Endothelial cell of umbilical vein (primary cell): Measurements from ENCODE around the gene IL1R2. TPM values are rescaled to one million over a fixed set of nuclear protein-coding genes. Genes with fewer than 3 reads are reported as not detected.

Source experiments
- BruUV-seq: library from RNA; stranded (reverse); fragments of 400-500 nt; replicated peaks from 2 replicates; lab custom pipeline; 2021; lab: Mats Ljungman, UMichigan
- CTCF ChIA-PET: fragments of 300-600, 350-600 bp; sonication (Branson Sonifier 250); formaldehyde crosslinking; loops from one replicate; lab custom pipeline; 2021; ENCODE audit warnings: antibody characterized with exemption, inconsistent platforms; lab: Charles Lee
- POLR2A ChIA-PET: fragments of 300-600, 350-600 bp; sonication (Branson Sonifier 250); formaldehyde crosslinking; loops from one replicate; lab custom pipeline; 2021; ENCODE audit warnings: antibody characterized with exemption, inconsistent platforms; lab: Charles Lee
- DNase-seq: peaks from one replicate; pipeline ENCODE4 v3.0.0-alpha.2; 2011; ENCODE audit warnings: low read depth, low spot score
- FAIRE-seq: peaks from 2 replicates; lab custom pipeline; 2011; peaks lifted over from hg19 to GRCh38; lab: Jason Lieb, UNC
- H2AFZ ChIP-seq: 2 replicates; pipeline ENCODE4 v1.6.0; 2012; ENCODE audit warnings: low read depth, low read length, control low read depth, inconsistent platforms
- H3K27ac ChIP-seq: 2 replicates; pipeline ENCODE4 v1.5.1; 2011; ENCODE audit warnings: low read depth, mild to moderate bottlenecking, control low read depth, low read length, moderate library complexity; ENCODE audit not compliant: insufficient read depth
- H3K27me3 ChIP-seq, 2 experiments: 2 replicates each; pipeline versions ENCODE4 v1.6.0 to v1.6.1; 2011; ENCODE audit warnings: low read length in 2 of 2, mixed read lengths in 1 of 2; ENCODE audit not compliant: control insufficient read depth in 2 of 2, insufficient read depth in 2 of 2
- H3K36me3 ChIP-seq, 2 experiments: 2 replicates in 1 of 2; 3 replicates in 1 of 2; pipeline ENCODE4 v1.5.1; 2011; ENCODE audit warnings: low read length in 2 of 2, mild to moderate bottlenecking in 1 of 2, moderate library complexity in 1 of 2; ENCODE audit not compliant: control insufficient read depth in 2 of 2, insufficient read depth in 2 of 2; ENCODE audit errors: extremely low read depth in 1 of 2
- H3K4me1 ChIP-seq: 3 replicates; pipeline ENCODE4 v1.5.1; 2011; ENCODE audit warnings: mild to moderate bottlenecking, low read length; ENCODE audit not compliant: control insufficient read depth, insufficient read depth; ENCODE audit errors: extremely low read depth
- H3K4me2 ChIP-seq: 2 replicates; pipeline ENCODE4 v1.6.1; 2011; ENCODE audit warnings: low read length, control low read depth, mixed read lengths; ENCODE audit not compliant: insufficient read depth
- H3K4me3 ChIP-seq, 3 experiments: fragments of 200-600 bp in 1 of 3; sonication (generic), shearing (Covaris generic) in 1 of 3; replicated peaks in 1 of 3; 2 replicates each; pipeline ENCODE4 v1.5.1; 2011 to 2016; ENCODE audit warnings: control low read depth in 3 of 3, low read length in 3 of 3, mild to moderate bottlenecking in 2 of 3, inconsistent platforms in 1 of 3, low read depth in 1 of 3, moderate library complexity in 1 of 3; ENCODE audit not compliant: insufficient read depth in 1 of 3
- H3K79me2 ChIP-seq: 2 replicates; pipeline ENCODE4 v1.6.0; 2012; ENCODE audit warnings: low read length, inconsistent platforms; ENCODE audit not compliant: control insufficient read depth, insufficient read depth
- H3K9ac ChIP-seq: replicated peaks from 2 replicates; pipeline ENCODE3; 2011; ENCODE audit warnings: low read length, control low read depth; ENCODE audit not compliant: insufficient read depth; ENCODE audit errors: extremely low read depth
- H3K9me1 ChIP-seq: replicated peaks from 3 replicates; pipeline ENCODE4 v1.6.0; 2011; ENCODE audit warnings: mild to moderate bottlenecking, low read length; ENCODE audit not compliant: control insufficient read depth, insufficient read depth; ENCODE audit errors: extremely low read depth
- H3K9me3 ChIP-seq: replicated peaks from 2 replicates; pipeline ENCODE4 v1.5.1; 2012; ENCODE audit warnings: low read length, inconsistent platforms; ENCODE audit not compliant: control insufficient read depth, insufficient read depth
- H4K20me1 ChIP-seq: replicated peaks from 2 replicates; pipeline ENCODE3; 2011; ENCODE audit warnings: mild to moderate bottlenecking, low read length; ENCODE audit not compliant: control insufficient read depth, insufficient read depth; ENCODE audit errors: extremely low read depth
- EZH2 ChIP-seq: IDR thresholded peaks from 2 replicates; pipeline ENCODE4 v1.6.1; 2012; ENCODE audit warnings: borderline replicate concordance, low read depth, mild to moderate bottlenecking, moderate library complexity, low read length, inconsistent platforms; ENCODE audit not compliant: severe bottlenecking
- FOS ChIP-seq: IDR thresholded peaks from 2 replicates; pipeline ENCODE4 v1.6.1; 2011; ENCODE audit warnings: mild to moderate bottlenecking, low read length, moderate library complexity, borderline replicate concordance; ENCODE audit not compliant: insufficient read depth
- GATA2 ChIP-seq: IDR thresholded peaks from 2 replicates; pipeline ENCODE4 v1.7.0; 2011; ENCODE audit warnings: low read depth, mild to moderate bottlenecking, moderate library complexity, mixed read lengths, low read length; ENCODE audit not compliant: insufficient read length, insufficient read depth
- JUN ChIP-seq: IDR thresholded peaks from 2 replicates; pipeline ENCODE4 v1.6.1; 2011; ENCODE audit warnings: borderline replicate concordance, low read depth; ENCODE audit not compliant: insufficient read length, insufficient read depth
- MAX ChIP-seq: IDR thresholded peaks from 2 replicates; pipeline ENCODE4 v1.6.1; 2011; ENCODE audit not compliant: insufficient read depth, insufficient read length
- MYC ChIP-seq: IDR thresholded peaks from one replicate; pipeline ENCODE4 v1.6.1; 2011; ENCODE audit warnings: mild to moderate bottlenecking, low read depth, low read length
- POLR2A ChIP-seq: IDR thresholded peaks from 2 replicates; pipeline ENCODE4 v1.6.1; 2012; ENCODE audit warnings: low read depth, mild to moderate bottlenecking, control low read depth, low read length
- POLR2AphosphoS5 ChIP-seq: IDR thresholded peaks from 2 replicates; pipeline ENCODE4 v1.6.1; 2012; ENCODE audit warnings: low read depth, mild to moderate bottlenecking, control low read depth, low read length, moderate library complexity; ENCODE audit not compliant: insufficient read depth
- dilution Hi-C: fragments of 300-500 bp; cut with MboI; formaldehyde crosslinking; loops from one replicate; pipeline ENCODE4 v1.15.0; 2019; ENCODE audit warnings: low sequenced_read_pairs; ENCODE audit not compliant: extremely low pct_ligation_motif_present
- intact Hi-C: fragments of 100-400 bp; cut with micrococcal nuclease; formaldehyde crosslinking; loops from one replicate; pipeline ENCODE4 v1.10.0; 2022
- polyA plus RNA-seq, 4 experiments: library from polyadenylated mRNA; depleted of rRNA in 3 of 4; stranded (reverse) in 3 of 4; unstranded in 1 of 4; fragments of >200 nt; gene quantifications; 2 replicates each; pipeline versions ENCODE4 v1.2.1 to v1.2.3, GENCODE V29; 2011 to 2012; ENCODE audit warnings: missing spikeins in 1 of 4
- total RNA-seq: library from RNA; stranded (reverse); gene quantifications from 2 replicates; pipeline ENCODE4 v1.2.3, GENCODE V29; 2021
- TF ChIP-seq, protein P1 (sequence below), 2 donors: IDR thresholded peaks; 1 replicate in 1 of 2; 2 replicates in 1 of 2; pipeline ENCODE4 v1.5.1; 2011; ENCODE audit warnings: low read length in 2 of 2, mild to moderate bottlenecking in 2 of 2, moderate library complexity in 2 of 2, control low read depth in 1 of 2, inconsistent platforms in 1 of 2, low read depth in 1 of 2; ENCODE audit not compliant: insufficient read depth in 1 of 2; ENCODE audit errors: extremely low read depth in 1 of 2

The IL1R2 gene
- total and polyA plus RNA-seq, 2 donors (not counting 3 experiments of a cell fraction or from before 2014, with no cell fraction given), result not detected

DNA sequence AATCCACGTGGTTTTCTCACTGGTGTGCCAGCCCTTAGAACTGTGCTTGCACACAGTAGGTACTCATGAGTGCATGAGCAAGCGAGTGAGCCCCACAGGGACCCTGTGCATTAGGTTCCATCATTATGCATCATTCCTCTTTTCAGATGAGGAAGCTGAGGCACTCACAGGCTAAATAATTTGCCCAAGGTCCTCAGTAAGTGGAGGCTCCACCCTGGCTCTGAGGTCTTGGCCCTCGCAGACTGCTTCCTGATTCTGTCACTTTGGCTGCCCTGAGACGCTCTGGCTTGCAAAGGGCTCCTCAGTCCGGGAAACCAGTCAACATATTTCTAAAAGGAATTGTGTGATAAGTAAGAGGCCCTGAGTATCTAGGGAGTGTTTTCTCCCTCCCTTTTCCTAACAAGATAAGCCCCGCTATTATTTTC, 71.7 kb downstream of the IL1R2 start:
- DNase-seq, result peak; percentile 62

More for the DNA sequence above, 71.7 kb downstream of the IL1R2 start:
- Histone ChIP-seq H3K9me3 (no peaks in the 10 kb centered on the region), H3K4me1 (peaks cover 17% of the 10 kb centered on the region), H3K9me1 (no peaks in the 10 kb centered on the region), H3K4me2 (no peak overlapping the region), H2AFZ (peak overlapping the region; percentile 50), H3K27me3 (no peaks in the 10 kb centered on the region), H3K36me3 (no peaks in the 10 kb centered on the region), H4K20me1 (no peaks in the 10 kb centered on the region), H3K4me3 (no peak overlapping the region), H3K9ac (no peak overlapping the region), H3K27ac (peak overlapping the region; percentile 50), H3K79me2 (no peaks in the 10 kb centered on the region)
- BruUV-seq, result no TSS peak
- ChIA-PET CTCF (interaction anchor here (0.6 to 4.9 kb wide), 15 partner anchors 9 to 379 kb away, joined by 3 to 21 read pairs (median 4); partner anchors contain the start of gene IL1R1), POLR2A (no interaction called here)
- dilution Hi-C loops (no loop called here), intact Hi-C loops (loop anchor here (5.0 kb wide), 2 partner anchors 41 to 74 kb away; no protein-coding TSS in a partner anchor)
- no peak for TF ChIP-seq MAX
- no peak for TF ChIP-seq FOS
- TF ChIP-seq MYC, result no peak
- no peak for TF ChIP-seq GATA2
- no peak for TF ChIP-seq EZH2
- no peak for TF ChIP-seq JUN
- TF ChIP-seq POLR2AphosphoS5, result no peak
- TF ChIP-seq, protein P1, sequence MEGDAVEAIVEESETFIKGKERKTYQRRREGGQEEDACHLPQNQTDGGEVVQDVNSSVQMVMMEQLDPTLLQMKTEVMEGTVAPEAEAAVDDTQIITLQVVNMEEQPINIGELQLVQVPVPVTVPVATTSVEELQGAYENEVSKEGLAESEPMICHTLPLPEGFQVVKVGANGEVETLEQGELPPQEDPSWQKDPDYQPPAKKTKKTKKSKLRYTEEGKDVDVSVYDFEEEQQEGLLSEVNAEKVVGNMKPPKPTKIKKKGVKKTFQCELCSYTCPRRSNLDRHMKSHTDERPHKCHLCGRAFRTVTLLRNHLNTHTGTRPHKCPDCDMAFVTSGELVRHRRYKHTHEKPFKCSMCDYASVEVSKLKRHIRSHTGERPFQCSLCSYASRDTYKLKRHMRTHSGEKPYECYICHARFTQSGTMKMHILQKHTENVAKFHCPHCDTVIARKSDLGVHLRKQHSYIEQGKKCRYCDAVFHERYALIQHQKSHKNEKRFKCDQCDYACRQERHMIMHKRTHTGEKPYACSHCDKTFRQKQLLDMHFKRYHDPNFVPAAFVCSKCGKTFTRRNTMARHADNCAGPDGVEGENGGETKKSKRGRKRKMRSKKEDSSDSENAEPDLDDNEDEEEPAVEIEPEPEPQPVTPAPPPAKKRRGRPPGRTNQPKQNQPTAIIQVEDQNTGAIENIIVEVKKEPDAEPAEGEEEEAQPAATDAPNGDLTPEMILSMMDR (IDR thresholded peaks at IDR 0.05; ENCODE audit: extremely low read depth in 1 of 2, insufficient read depth in 1 of 2, low read depth in 1 of 2, low read length in 2 of 2), result no peak
- no peak for TF ChIP-seq POLR2A
- peak; percentile 55 for FAIRE-seq
